ENCODE results near the gene EARS2. TPM values are rescaled to one million over a fixed set of nuclear protein-coding genes. Genes with fewer than 3 reads are reported as not detected.

Gene EARS2
- total RNA-seq, 1 experiment from 2014 or later, result 34.9 TPM

DNA sequence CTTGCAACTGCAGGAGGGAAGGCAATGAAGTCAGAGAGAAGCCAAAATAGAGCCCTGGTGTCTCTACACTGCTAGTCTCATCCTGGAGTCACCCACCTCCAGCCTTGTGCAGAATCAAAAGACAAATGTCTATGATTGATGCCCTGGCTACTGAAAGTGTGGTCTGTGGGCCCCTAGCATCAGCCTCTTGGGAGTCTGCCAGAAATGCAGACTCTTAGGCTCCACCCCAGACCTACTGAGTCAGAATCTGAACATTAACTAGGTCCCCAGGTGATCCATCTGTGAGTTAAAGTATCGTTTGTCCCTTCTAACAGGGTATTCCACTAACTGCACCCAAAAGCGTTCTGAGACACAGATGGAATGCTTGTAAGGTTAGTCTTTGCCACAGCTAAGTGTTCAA lies 21.2 kb downstream of the EARS2 start:
- Histone ChIP-seq H4K20me1 (ENCODE audit: insufficient read depth) (0 out of 2 replicates have a peak, but pooled peaks cover 3% of the 10 kb centered on the region), H3K9me3 (ENCODE audit: insufficient read depth, low read depth) (no peaks in the 10 kb centered on the region), H3K27ac (no peak overlapping the region), H3K27me3 (ENCODE audit: insufficient read depth, low read depth) (no peaks in the 10 kb centered on the region), H3K79me2 (ENCODE audit: low read depth) (no peaks in the 10 kb centered on the region), H3F3A (ENCODE audit: insufficient read depth, low read depth) (no peaks in the 10 kb centered on the region), H3K4me3 (no peak overlapping the region), H3K36me3 (ENCODE audit: low read depth) (peaks cover 27% of the 10 kb centered on the region; the same call in 1 of the 2 replicates), H2AFZ (no peak overlapping the region), H3K4me1 (replicated peaks; ENCODE audit: insufficient read depth) (peaks cover 18% of the 10 kb centered on the region), H3K4me2 (no peak overlapping the region), H3K9me2 (ENCODE audit: insufficient read depth) (no peaks in the 10 kb centered on the region)
- intact Hi-C loops (cut with micrococcal nuclease; ENCODE audit: unreplicated experiment), result no loop called here
- no peak for DNase-seq
- BruUV-seq (replicated peaks), result no TSS peak
- ChIA-PET POLR2A (ENCODE audit: unreplicated experiment) (no interaction called here), CTCF (no interaction called here)
- TF ChIP-seq CTCF (conservative IDR thresholded peaks at IDR 0.05) (no peak), EZH2 (IDR thresholded peaks at IDR 0.05; ENCODE audit: low read depth) (no peak)

GRCh38 chr16:23534868-23535860 lies 22.0 kb downstream of the EARS2 start:
- H3K36me3 ChIP-seq (ENCODE audit: low read depth), result peaks cover 24% of the 10 kb centered on the region; the same call in 1 of the 2 replicates
- no peak overlapping the region for H3K4me3 ChIP-seq
- no peak overlapping the region for H3K4me2 ChIP-seq
- H3F3A ChIP-seq (ENCODE audit: insufficient read depth, low read depth), result no peaks in the 10 kb centered on the region
- H3K9me3 ChIP-seq (ENCODE audit: insufficient read depth, low read depth), result no peaks in the 10 kb centered on the region
- H3K79me2 ChIP-seq (ENCODE audit: low read depth), result no peaks in the 10 kb centered on the region
- no peak overlapping the region for H3K27ac ChIP-seq
- POLR2A ChIA-PET (ENCODE audit: unreplicated experiment), result no interaction called here
- DNase-seq, result no peak
- H3K27me3 ChIP-seq (ENCODE audit: insufficient read depth, low read depth), result no peaks in the 10 kb centered on the region
- no peak for TF ChIP-seq EZH2 (IDR thresholded peaks at IDR 0.05; ENCODE audit: low read depth)
- no peak for TF ChIP-seq CTCF (conservative IDR thresholded peaks at IDR 0.05)
- no TSS peak for BruUV-seq (replicated peaks)
- 0 out of 2 replicates have a peak, but pooled peaks cover 3% of the 10 kb centered on the region for H4K20me1 ChIP-seq (ENCODE audit: insufficient read depth)
- peaks cover 18% of the 10 kb centered on the region for H3K4me1 ChIP-seq (replicated peaks; ENCODE audit: insufficient read depth)
- H2AFZ ChIP-seq, result no peak overlapping the region
- no peaks in the 10 kb centered on the region for H3K9me2 ChIP-seq (ENCODE audit: insufficient read depth)
- CTCF ChIA-PET, result no interaction called here
- intact Hi-C loops (cut with micrococcal nuclease; ENCODE audit: unreplicated experiment), result no loop called here

GRCh38 chr16:23532448-23532847 lies 24.7 kb downstream of the EARS2 start:
- no TSS peak for BruUV-seq (replicated peaks)
- no peak overlapping the region for H3K4me3 ChIP-seq
- no peaks in the 10 kb centered on the region for H3K27me3 ChIP-seq (ENCODE audit: insufficient read depth, low read depth)
- ChIA-PET CTCF (no interaction called here), POLR2A (ENCODE audit: unreplicated experiment) (no interaction called here)
- no peaks in the 10 kb centered on the region for H3K4me1 ChIP-seq (replicated peaks; ENCODE audit: insufficient read depth)
- intact Hi-C loops (cut with micrococcal nuclease; ENCODE audit: unreplicated experiment), result no loop called here
- no peak for DNase-seq
- no peak overlapping the region for H2AFZ ChIP-seq
- H3K79me2 ChIP-seq (ENCODE audit: low read depth), result no peaks in the 10 kb centered on the region
- H3K36me3 ChIP-seq (ENCODE audit: low read depth), result peaks cover 19% of the 10 kb centered on the region; the same call in 1 of the 2 replicates
- TF ChIP-seq EZH2 (IDR thresholded peaks at IDR 0.05; ENCODE audit: low read depth) (no peak), CTCF (conservative IDR thresholded peaks at IDR 0.05) (no peak)
- no peaks in the 10 kb centered on the region for H3K9me2 ChIP-seq (ENCODE audit: insufficient read depth)
- no peak overlapping the region for H3K4me2 ChIP-seq
- H3F3A ChIP-seq (ENCODE audit: insufficient read depth, low read depth), result no peaks in the 10 kb centered on the region
- no peaks in the 10 kb centered on the region for H3K9me3 ChIP-seq (ENCODE audit: insufficient read depth, low read depth)
- no peak overlapping the region for H3K27ac ChIP-seq
- 0 out of 2 replicates have a peak, but pooled peaks cover 3% of the 10 kb centered on the region for H4K20me1 ChIP-seq (ENCODE audit: insufficient read depth)
